ENCODE data around the gene SCN5A. TPM values are rescaled to one million over a fixed set of nuclear protein-coding genes. Genes with fewer than 3 reads are reported as not detected.

SCN5A gene
- total RNA-seq, 1 experiment from 2014 or later, result 13.6 TPM

GRCh38 chr3:38630606-38631005, 18.9 kb downstream of the SCN5A start:
- Mint-ChIP-seq H3K4me1 (peaks cover 8% of the 10 kb centered on the region), H3K27ac (no peak overlapping the region), H3K27me3 (ENCODE audit: low read depth) (no peaks in the 10 kb centered on the region; the same call in 1 of the 2 replicates), H3K9me3 (no peaks in the 10 kb centered on the region), H3K36me3 (no peaks in the 10 kb centered on the region; the same call in 1 of the 2 replicates), H3K4me3 (no peak overlapping the region)
- TF ChIP-seq NR2C2 (CRISPR knock-in tag; IDR thresholded peaks at IDR 0.05) (no peak), CDX4 (CRISPR knock-in tag; IDR thresholded peaks at IDR 0.05; ENCODE audit: borderline replicate concordance) (no peak), TCF7 (CRISPR knock-in tag; IDR thresholded peaks at IDR 0.05; ENCODE audit: low read depth) (no peak), JUN (CRISPR knock-in tag; IDR thresholded peaks at IDR 0.05) (no peak), PRDM15 (CRISPR knock-in tag; IDR thresholded peaks at IDR 0.05) (no peak), ZNF121 (CRISPR knock-in tag; IDR thresholded peaks at IDR 0.05) (no peak), OVOL2 (CRISPR knock-in tag; IDR thresholded peaks at IDR 0.05; ENCODE audit: borderline replicate concordance) (no peak), ZNF425 (CRISPR knock-in tag; conservative IDR thresholded peaks at IDR 0.05) (no peak), CREB1 (CRISPR knock-in tag; IDR thresholded peaks at IDR 0.05) (no peak), ARID4B (CRISPR knock-in tag; IDR thresholded peaks at IDR 0.05; ENCODE audit: borderline replicate concordance) (no peak), ZNF416 (CRISPR knock-in tag; IDR thresholded peaks at IDR 0.05) (no peak), E2F5 (CRISPR knock-in tag; IDR thresholded peaks at IDR 0.05) (no peak), ETV6 (CRISPR knock-in tag; IDR thresholded peaks at IDR 0.05) (no peak), CBFB (CRISPR knock-in tag; IDR thresholded peaks at IDR 0.05; ENCODE audit: low read depth) (no peak), ZNF281 (CRISPR knock-in tag; IDR thresholded peaks at IDR 0.05) (no peak), ZNF671 (CRISPR knock-in tag; IDR thresholded peaks at IDR 0.05) (no peak), MXD4 (CRISPR knock-in tag; IDR thresholded peaks at IDR 0.05; ENCODE audit: borderline replicate concordance) (no peak)
- ChIA-PET CTCF (interaction anchor here (0.5 to 5.9 kb wide), 9 partner anchors 10 to 445 kb away, joined by 3 to 38 read pairs (median 10); partner anchors contain the start of gene SCN5A), POLR2A (no interaction called here)
- no peak for DNase-seq (ENCODE audit: low spot score)
- no peak for ATAC-seq

All from WTC11 (cell line).